ENCODE measurements around the gene BAD. TPM values are rescaled to one million over a fixed set of nuclear protein-coding genes. Genes with fewer than 3 reads are reported as not detected.

The BAD gene
- total RNA-seq, 2 donors from 2014 or later = 120 to 122 TPM

DNA sequence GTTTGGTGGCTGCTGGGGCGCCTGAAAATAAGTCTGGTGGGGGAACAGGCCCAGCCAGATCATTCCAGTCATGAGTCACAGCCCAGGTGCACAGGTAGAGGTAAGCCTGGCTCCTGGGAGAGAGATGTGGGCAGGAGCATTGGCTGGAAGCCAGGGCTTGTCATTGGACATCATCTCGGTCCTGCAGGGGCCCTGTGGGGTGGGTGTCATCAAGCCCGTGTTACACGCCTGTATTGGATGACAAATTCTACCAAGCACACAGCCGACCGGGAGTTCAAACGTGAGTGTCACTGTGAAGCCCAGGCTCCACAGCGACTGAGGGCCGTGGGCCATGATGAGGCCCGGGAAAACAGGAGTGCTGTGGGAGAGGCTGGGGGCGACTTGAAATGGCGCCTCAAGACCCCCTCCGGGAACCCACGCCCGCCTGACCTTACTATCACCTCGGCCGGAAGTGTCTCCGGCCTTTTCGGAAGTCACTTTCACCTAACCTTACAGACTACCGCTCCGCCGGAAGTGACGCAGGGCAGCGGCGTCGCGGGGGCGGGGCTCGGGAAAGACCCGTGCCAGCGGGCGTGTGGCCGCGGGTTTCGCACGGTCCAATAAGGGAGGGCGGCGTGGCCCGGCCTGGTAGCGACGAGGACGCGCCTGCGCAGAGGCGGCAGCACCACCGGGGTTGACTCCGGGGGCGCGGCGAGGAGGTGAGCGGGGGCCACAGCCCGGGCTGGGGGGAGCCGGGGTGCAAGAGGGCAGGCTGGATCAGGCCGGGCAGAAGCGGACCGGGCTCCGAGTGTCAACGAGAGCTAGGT lies 43.8 kb downstream of the BAD start, which contains the start of gene FKBP2:
Gene FKBP2 (plus strand): TSS at position 661 of the 806 bp plus-strand sequence. CDS start 1,293 bp downstream, outside the sequence.
- DNase-seq (ENCODE audit: low spot score) = peak; percentile 98
- Histone ChIP-seq H3K9me3 (no peaks in the 10 kb centered on the region), H3K4me3 (peak within 1 kb of the TSS; percentile 75 to 85), H3K4me1 (peaks cover 0 to 59% of the 10 kb centered on the region in 2 donors), H3K36me3 (peaks cover 16% of the 10 kb centered on the region), H3K27ac (peak within 1 kb of the TSS; percentile 97 to 99), H3K27me3 (no peaks in the 10 kb centered on the region)
- TF ChIP-seq, protein P1, sequence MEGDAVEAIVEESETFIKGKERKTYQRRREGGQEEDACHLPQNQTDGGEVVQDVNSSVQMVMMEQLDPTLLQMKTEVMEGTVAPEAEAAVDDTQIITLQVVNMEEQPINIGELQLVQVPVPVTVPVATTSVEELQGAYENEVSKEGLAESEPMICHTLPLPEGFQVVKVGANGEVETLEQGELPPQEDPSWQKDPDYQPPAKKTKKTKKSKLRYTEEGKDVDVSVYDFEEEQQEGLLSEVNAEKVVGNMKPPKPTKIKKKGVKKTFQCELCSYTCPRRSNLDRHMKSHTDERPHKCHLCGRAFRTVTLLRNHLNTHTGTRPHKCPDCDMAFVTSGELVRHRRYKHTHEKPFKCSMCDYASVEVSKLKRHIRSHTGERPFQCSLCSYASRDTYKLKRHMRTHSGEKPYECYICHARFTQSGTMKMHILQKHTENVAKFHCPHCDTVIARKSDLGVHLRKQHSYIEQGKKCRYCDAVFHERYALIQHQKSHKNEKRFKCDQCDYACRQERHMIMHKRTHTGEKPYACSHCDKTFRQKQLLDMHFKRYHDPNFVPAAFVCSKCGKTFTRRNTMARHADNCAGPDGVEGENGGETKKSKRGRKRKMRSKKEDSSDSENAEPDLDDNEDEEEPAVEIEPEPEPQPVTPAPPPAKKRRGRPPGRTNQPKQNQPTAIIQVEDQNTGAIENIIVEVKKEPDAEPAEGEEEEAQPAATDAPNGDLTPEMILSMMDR (IDR thresholded peaks at IDR 0.05) = no peak

DNA sequence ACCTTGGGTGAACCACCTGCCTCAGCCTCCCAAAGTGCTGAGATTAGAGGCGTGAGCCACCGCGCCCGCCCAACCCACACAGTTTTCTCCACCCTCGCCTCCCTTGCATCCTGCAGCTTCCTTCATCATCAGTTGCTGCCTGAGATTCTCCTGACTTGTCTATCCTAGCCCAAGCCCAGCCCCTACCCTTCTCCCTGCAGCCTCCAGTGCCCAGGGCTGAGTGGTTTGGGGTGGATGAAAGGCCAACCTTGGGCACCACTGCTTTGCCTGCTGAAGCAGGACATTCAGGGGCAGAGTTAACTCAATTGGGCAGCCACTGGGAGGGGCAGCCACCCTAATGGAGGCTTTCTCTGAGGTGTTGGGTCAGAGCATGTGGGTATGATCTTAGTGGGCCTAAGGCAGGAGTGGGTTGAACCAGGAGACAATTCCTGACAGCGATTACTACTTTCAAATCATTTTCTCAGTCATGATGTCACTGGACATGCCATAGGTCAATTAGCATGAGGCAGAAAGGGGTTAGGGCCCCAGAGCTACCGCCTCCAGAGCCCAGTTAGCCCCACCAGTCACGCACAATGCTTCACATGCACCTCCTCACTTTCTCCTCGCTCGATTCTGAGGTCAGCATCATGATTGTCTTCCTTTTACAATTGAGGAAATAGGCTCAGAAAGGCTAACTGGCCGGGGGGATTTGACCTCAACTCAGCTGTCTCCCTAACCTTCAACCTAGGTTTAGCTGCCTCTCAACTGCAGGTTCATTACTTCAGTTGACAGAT lies 44.6 kb downstream of the BAD start:
- Histone ChIP-seq H3K27ac (peak overlapping the region; percentile 97 to 99), H3K36me3 (peaks cover 16% of the 10 kb centered on the region), H3K4me1 (peaks cover 0 to 59% of the 10 kb centered on the region in 2 donors), H3K27me3 (no peaks in the 10 kb centered on the region), H3K9me3 (no peaks in the 10 kb centered on the region), H3K4me3 (peak overlapping the region; percentile 59 to 85)
- TF ChIP-seq, protein P1 (IDR thresholded peaks at IDR 0.05) = no peak
- no peak for DNase-seq (ENCODE audit: low spot score)

DNA sequence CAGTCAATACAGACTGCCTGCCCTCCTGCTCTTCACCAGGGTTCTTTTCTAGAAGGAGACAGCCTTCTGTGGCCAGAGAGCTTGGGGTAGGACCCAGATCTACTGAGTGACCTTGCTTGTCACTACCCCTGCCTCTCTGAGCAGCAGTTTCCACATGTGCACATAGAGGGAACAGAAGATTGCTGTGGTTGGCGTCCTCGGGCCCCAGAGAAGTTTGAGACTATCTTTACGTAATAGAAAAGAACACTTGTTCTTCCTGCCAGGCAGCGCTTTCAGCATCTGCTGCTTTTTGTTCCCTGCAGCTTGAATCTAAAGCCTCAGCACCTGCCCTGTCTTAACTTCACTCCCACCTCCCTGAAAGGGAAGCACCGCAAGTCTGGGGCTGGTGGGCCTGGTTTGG lies 45.5 kb downstream of the BAD start:
- Histone ChIP-seq H3K27me3 (no peaks in the 10 kb centered on the region), H3K36me3 (peaks cover 10% of the 10 kb centered on the region), H3K27ac (no peak overlapping the region), H3K9me3 (no peaks in the 10 kb centered on the region), H3K4me3 (no peak overlapping the region), H3K4me1 (peaks cover 0 to 58% of the 10 kb centered on the region in 2 donors)
- no peak for DNase-seq (ENCODE audit: low spot score)
- TF ChIP-seq, protein P1 (IDR thresholded peaks at IDR 0.05) = no peak

DNA sequence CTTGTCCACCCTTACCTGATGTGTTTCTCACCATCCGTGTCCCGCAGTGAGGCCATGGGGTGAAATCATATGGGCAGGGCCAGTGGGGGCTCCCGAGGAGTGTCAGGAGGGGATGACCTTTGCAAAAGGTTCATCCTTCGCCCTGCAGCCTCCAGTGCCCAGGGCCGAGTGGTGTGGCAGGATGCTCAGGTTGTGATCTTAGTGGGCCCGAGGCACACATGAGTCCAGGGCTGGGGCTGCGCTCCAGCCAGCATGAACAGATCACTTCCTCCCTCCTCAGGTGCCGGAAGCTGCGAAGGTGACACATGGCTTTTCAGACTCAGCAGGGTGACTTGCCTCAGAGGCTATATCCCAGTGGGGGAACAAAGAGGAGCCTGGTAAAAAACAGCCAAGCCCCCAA lies 46.4 kb downstream of the BAD start:
- Histone ChIP-seq H3K27me3 (no peaks in the 10 kb centered on the region), H3K36me3 (peaks cover 6% of the 10 kb centered on the region), H3K4me3 (no peak overlapping the region), H3K9me3 (no peaks in the 10 kb centered on the region), H3K27ac (peak overlapping the region; percentile 8 to 39), H3K4me1 (peaks cover 0 to 63% of the 10 kb centered on the region in 2 donors)
- DNase-seq (ENCODE audit: low spot score) = no peak
- TF ChIP-seq, protein P1 (IDR thresholded peaks at IDR 0.05) = no peak

DNA sequence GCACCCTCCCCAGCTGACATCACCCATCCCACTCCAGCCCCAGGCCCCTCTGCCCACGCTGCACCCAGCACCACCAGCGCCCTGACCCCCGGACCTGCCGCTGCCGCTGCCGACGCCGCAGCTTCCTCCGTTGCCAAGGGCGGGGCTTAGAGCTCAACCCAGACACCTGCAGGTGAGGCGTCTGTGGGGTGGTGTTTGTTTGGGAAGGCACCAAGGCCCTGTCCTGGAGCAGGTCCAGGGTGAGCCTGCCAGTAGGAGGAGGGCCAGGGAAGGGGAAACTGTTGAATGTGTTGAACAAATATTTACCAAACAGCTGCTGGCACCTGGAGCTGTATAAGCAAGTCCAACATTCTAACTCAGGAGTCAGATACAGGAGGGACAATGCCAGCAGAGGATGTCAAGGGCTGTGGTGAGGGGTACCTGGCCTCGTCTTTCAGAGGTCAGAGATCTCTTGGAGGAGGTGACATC lies 46.9 kb downstream of the BAD start:
- peaks cover 0 to 61% of the 10 kb centered on the region in 2 donors for H3K4me1 ChIP-seq
- H3K4me3 ChIP-seq = no peak overlapping the region
- no peak for DNase-seq (ENCODE audit: low spot score)
- no peaks in the 10 kb centered on the region for H3K9me3 ChIP-seq
- H3K27ac ChIP-seq = peak overlapping the region; percentile 8 to 39
- peaks cover 6% of the 10 kb centered on the region for H3K36me3 ChIP-seq
- TF ChIP-seq, protein P1 (IDR thresholded peaks at IDR 0.05) = no peak
- no peaks in the 10 kb centered on the region for H3K27me3 ChIP-seq

All from right atrium auricular region (tissue), 2 donors.